GM23338 (cell line): ENCODE results near the gene SRPK2.

Experiments
- CREB1 ChIP-seq: fragments of 250-450 bp; sonication (Bioruptor Pico); IDR thresholded peaks from 2 replicates; pipeline ENCODE4 v1.5.0; 2020; ENCODE audit warnings: low read depth, mild to moderate bottlenecking, moderate library complexity
- CTCF ChIP-seq, 2 experiments: fragments of 200-600 bp in 1 of 2; sonication (generic) in 1 of 2; conservative IDR thresholded peaks; 2 replicates each; pipeline versions ENCODE4 v1.5.1 to v1.6.1; 2016 to 2017; ENCODE audit warnings: antibody characterized with exemption in 2 of 2, low read depth in 2 of 2, mild to moderate bottlenecking in 2 of 2, moderate library complexity in 1 of 2
- ETS1 ChIP-seq: IDR thresholded peaks from 2 replicates; pipeline ENCODE4 v1.6.1; 2016; ENCODE audit warnings: antibody characterized with exemption
- EZH2 ChIP-seq: fragments of 200-600 bp; sonication (generic); IDR thresholded peaks from one replicate; pipeline ENCODE4 v1.8.0; 2017; ENCODE audit warnings: antibody characterized with exemption, mild to moderate bottlenecking, low read depth; ENCODE audit not compliant: unreplicated experiment
- EZH2phosphoT487 ChIP-seq: fragments of 200-600 bp; sonication (generic); IDR thresholded peaks from one replicate; pipeline ENCODE4 v1.8.1; 2018; ENCODE audit warnings: antibody characterized with exemption; ENCODE audit not compliant: unreplicated experiment
- JUNB ChIP-seq: IDR thresholded peaks from one replicate; pipeline ENCODE4 v1.6.1; 2016; ENCODE audit warnings: antibody characterized with exemption; ENCODE audit not compliant: unreplicated experiment
- NANOG ChIP-seq: IDR thresholded peaks from 2 replicates; pipeline ENCODE4 v1.6.1; 2016; ENCODE audit warnings: antibody characterized with exemption, borderline replicate concordance
- POLR2AphosphoS5 ChIP-seq: IDR thresholded peaks from 2 replicates; pipeline ENCODE4 v1.6.1; 2016; ENCODE audit warnings: antibody characterized with exemption, low read depth
- REST ChIP-seq: IDR thresholded peaks from one replicate; pipeline ENCODE4 v1.6.1; 2018; ENCODE audit warnings: antibody characterized with exemption; ENCODE audit not compliant: unreplicated experiment
- STAT1 ChIP-seq: IDR thresholded peaks from one replicate; pipeline ENCODE4 v1.6.1; 2016; ENCODE audit warnings: antibody characterized with exemption; ENCODE audit not compliant: unreplicated experiment
- ZNF114 ChIP-seq: fragments of 250-450 bp; sonication (Bioruptor Pico); IDR thresholded peaks from 2 replicates; pipeline ENCODE4 v1.5.0; 2020; ENCODE audit warnings: mild to moderate bottlenecking, moderate library complexity
- ZNF331 ChIP-seq: fragments of 250-450 bp; sonication (Bioruptor Pico); IDR thresholded peaks from 2 replicates; pipeline ENCODE4 v1.5.0; 2020; ENCODE audit warnings: low read depth, mild to moderate bottlenecking, moderate library complexity
- TF ChIP-seq, protein P1 (sequence below): fragments of 250-450 bp; sonication (Bioruptor Pico); IDR thresholded peaks from 2 replicates; pipeline ENCODE4 v1.5.0; 2020; ENCODE audit warnings: mild to moderate bottlenecking, moderate library complexity

DNA sequence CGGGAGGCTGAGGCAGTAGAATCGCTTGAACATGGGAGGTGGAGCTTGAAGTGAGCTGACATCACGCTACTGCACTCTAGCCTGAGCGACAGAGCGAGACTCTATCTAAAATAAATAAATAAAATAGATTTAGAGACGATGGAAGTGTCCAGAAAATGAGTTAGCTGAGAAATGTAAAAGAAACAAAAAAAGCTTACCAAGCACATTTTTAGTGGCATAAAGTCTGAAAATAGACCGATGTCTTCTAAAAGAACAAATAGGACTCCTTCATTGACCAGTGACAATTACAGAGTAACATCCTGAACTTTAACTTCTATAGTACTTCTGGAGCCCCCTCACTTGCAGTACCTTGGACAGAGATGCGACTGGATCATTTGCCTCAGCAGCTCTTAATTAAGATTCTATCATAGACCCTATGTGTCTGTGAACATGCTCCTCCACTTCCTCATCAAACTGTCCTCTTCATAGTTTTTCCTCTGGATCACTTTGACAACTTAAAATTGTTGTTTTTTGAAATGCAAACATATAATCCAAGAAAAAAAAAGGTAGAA lies 25.2 kb upstream of the SRPK2 start:
- TF ChIP-seq CTCF (conservative IDR thresholded peaks at IDR 0.05; ENCODE audit: low read depth in 2 of 2) = no peak
- no peak for TF ChIP-seq POLR2AphosphoS5
- TF ChIP-seq CREB1 = no peak
- no peak for TF ChIP-seq EZH2
- TF ChIP-seq REST = peak; percentile 73
- TF ChIP-seq EZH2phosphoT487 = no peak
- TF ChIP-seq STAT1 = no peak
- TF ChIP-seq ZNF114 (CRISPR knock-in tag) = no peak
- TF ChIP-seq ZNF331 = no peak
- TF ChIP-seq, protein P1, sequence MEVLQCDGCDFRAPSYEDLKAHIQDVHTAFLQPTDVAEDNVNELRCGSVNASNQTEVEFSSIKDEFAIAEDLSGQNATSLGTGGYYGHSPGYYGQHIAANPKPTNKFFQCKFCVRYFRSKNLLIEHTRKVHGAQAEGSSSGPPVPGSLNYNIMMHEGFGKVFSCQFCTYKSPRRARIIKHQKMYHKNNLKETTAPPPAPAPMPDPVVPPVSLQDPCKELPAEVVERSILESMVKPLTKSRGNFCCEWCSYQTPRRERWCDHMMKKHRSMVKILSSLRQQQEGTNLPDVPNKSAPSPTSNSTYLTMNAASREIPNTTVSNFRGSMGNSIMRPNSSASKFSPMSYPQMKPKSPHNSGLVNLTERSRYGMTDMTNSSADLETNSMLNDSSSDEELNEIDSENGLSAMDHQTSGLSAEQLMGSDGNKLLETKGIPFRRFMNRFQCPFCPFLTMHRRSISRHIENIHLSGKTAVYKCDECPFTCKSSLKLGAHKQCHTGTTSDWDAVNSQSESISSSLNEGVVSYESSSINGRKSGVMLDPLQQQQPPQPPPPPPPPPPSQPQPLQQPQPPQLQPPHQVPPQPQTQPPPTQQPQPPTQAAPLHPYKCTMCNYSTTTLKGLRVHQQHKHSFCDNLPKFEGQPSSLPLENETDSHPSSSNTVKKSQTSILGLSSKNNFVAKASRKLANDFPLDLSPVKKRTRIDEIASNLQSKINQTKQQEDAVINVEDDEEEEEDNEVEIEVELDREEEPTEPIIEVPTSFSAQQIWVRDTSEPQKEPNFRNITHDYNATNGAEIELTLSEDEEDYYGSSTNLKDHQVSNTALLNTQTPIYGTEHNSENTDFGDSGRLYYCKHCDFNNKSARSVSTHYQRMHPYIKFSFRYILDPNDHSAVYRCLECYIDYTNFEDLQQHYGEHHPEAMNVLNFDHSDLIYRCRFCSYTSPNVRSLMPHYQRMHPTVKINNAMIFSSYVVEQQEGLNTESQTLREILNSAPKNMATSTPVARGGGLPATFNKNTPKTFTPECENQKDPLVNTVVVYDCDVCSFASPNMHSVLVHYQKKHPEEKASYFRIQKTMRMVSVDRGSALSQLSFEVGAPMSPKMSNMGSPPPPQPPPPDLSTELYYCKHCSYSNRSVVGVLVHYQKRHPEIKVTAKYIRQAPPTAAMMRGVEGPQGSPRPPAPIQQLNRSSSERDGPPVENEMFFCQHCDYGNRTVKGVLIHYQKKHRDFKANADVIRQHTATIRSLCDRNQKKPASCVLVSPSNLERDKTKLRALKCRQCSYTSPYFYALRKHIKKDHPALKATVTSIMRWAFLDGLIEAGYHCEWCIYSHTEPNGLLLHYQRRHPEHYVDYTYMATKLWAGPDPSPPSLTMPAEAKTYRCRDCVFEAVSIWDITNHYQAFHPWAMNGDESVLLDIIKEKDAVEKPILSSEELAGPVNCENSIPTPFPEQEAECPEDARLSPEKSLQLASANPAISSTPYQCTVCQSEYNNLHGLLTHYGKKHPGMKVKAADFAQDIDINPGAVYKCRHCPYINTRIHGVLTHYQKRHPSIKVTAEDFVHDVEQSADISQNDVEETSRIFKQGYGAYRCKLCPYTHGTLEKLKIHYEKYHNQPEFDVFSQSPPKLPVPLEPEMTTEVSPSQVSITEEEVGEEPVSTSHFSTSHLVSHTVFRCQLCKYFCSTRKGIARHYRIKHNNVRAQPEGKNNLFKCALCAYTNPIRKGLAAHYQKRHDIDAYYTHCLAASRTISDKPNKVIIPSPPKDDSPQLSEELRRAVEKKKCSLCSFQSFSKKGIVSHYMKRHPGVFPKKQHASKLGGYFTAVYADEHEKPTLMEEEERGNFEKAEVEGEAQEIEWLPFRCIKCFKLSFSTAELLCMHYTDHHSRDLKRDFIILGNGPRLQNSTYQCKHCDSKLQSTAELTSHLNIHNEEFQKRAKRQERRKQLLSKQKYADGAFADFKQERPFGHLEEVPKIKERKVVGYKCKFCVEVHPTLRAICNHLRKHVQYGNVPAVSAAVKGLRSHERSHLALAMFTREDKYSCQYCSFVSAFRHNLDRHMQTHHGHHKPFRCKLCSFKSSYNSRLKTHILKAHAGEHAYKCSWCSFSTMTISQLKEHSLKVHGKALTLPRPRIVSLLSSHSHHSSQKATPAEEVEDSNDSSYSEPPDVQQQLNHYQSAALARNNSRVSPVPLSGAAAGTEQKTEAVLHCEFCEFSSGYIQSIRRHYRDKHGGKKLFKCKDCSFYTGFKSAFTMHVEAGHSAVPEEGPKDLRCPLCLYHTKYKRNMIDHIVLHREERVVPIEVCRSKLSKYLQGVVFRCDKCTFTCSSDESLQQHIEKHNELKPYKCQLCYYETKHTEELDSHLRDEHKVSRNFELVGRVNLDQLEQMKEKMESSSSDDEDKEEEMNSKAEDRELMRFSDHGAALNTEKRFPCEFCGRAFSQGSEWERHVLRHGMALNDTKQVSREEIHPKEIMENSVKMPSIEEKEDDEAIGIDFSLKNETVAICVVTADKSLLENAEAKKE = no peak
- TF ChIP-seq NANOG = no peak
- TF ChIP-seq JUNB = no peak
- no peak for TF ChIP-seq ETS1
